ENCODE measurements around the gene FGF3. TPM values are rescaled to one million over a fixed set of nuclear protein-coding genes. Genes with fewer than 3 reads are reported as not detected.

The FGF3 gene
- not detected in 2 replicates for total RNA-seq

DNA sequence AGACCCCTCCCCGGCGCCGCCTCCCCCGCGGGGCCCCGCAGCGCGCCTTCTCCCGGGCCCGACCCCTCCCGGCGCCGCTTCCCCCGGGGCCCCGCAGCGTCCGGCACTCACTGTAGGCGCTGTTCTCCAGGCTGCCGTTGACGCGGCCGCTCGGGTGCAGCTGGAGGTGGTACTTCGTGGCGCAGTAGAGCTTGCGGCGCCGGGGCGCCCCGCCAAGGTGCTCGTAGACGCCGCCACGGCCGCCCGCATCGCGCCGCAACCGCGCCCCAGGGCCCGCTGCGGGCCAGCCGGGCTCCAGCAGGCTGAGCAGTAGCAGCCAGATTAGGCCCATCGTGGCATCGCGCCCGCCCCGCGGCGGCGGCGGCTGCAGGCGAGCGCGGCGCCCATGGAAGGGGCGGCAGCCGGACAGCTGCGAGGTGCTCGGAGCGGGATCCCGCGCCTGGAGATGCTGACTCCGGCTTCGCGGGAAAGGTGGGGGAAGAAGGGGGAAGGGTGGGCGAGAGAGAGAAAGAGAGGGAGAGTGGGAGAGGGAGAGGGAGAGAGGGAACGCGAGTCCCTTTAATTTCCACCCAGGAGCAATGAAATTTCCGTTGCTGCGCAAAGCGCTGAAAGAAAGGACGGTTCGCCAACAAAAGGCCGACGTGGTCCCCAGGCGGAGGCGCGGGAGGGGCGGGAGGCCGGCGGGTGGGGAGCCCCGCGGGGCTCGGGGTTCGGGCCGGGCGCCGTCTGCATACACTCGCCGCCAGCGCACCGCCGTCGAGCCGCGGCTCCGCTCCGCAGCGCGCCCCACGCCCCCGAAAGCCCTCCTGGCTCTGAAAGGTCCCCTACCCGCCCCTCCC, at the start of gene FGF3:
Gene FGF3, minus strand, starts transcription at position 814 of the 839 bp plus-strand sequence. Its CDS starts 483 bp downstream, at position 331.

DNA sequence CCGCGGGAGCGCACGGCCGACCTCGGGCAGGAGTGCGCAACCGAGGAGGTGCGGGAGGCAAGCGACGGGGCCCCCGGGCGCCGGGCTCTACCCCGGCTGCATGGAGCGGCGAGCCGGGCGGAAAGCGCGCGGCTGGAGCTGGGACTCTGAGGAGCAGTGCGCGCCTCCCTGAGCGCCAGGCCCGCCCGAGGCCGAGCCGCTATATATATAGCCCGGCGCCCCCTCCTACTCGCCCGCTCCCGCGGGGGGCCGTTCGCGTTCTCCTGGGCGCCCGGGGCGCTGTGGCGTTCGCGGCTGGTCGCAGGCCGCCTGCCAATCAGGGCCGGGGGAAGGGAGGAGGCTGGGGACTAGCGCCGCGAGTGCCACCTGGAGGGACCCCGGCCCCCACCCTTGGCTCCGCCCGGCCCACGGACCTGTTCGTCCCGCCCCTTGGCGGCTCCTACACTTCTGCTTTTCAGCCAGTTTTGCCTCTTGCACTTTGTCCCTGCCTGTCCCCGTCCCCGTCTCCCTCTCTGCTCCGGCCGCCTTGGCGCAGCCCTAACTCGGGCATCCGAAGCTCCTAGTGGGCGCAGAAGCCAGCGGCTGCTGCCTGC, 44.0 kb downstream of the FGF3 start, which contains the start of gene FGF4:
Gene FGF4, minus strand, starts transcription at position 179 of the 593 bp plus-strand sequence. CDS start 257 bp downstream, outside the sequence.

Other genes with a start within 250 kb of the FGF3 start
- 90.9 and 423 TPM in 2 replicates for gene CCND1, start 178.3 kb downstream of the FGF3 start, total RNA-seq
- 16.7 and 29.7 TPM in 2 replicates for gene LTO1, start 144.1 kb downstream of the FGF3 start, total RNA-seq
- under 0.01 TPM in 1 of 2 replicates, not detected in the other for gene FGF19, start 115.4 kb downstream of the FGF3 start, total RNA-seq
- gene FGF4, start 44.1 kb downstream of the FGF3 start, total RNA-seq, result not detected in 2 replicates